SK-N-SH (cell line): ENCODE results near the gene SLC35A4.

Experiments
- CTCF ChIP-seq: fragments of 200-600 bp; sonication (generic); IDR thresholded peaks from 2 replicates; pipeline ENCODE4 v1.6.1; 2017; ENCODE audit warnings: antibody characterized with exemption, mild to moderate bottlenecking, moderate library complexity
- EP300 ChIP-seq, 2 experiments: IDR thresholded peaks; 2 replicates each; pipeline versions ENCODE4 v1.4.0 to v1.6.1; 2012; ENCODE audit warnings: borderline replicate concordance in 1 of 2, low read depth in 1 of 2, low read length in 1 of 2
- JUND ChIP-seq: IDR thresholded peaks from 2 replicates; pipeline ENCODE4 v1.4.0; 2012
- MXI1 ChIP-seq: IDR thresholded peaks from 2 replicates; pipeline ENCODE4 v1.6.1; 2012; ENCODE audit warnings: mild to moderate bottlenecking, low read depth, low read length, improper control_type of control experiment
- NRF1 ChIP-seq: IDR thresholded peaks from 2 replicates; pipeline ENCODE4 v1.6.1; 2012; ENCODE audit warnings: low read depth, mild to moderate bottlenecking, low read length
- POLR2AphosphoS5 ChIP-seq: IDR thresholded peaks from 2 replicates; pipeline ENCODE4 v1.6.1; 2012; ENCODE audit warnings: low read depth, low read length
- REST ChIP-seq: IDR thresholded peaks from 2 replicates; pipeline ENCODE4 v1.6.1; 2012; ENCODE audit warnings: mild to moderate bottlenecking, low read depth, low read length, moderate library complexity
- RFX5 ChIP-seq: IDR thresholded peaks from 2 replicates; pipeline ENCODE4 v1.6.1; 2012; ENCODE audit warnings: mild to moderate bottlenecking, improper control_type of control experiment, low read length

- TF ChIP-seq CTCF: no peak
- TF ChIP-seq JUND: no peak
- no peak for TF ChIP-seq NRF1
- TF ChIP-seq POLR2AphosphoS5: no peak
- TF ChIP-seq EP300 (IDR thresholded peaks at IDR 0.05; ENCODE audit: borderline replicate concordance in 1 of 2, low read depth in 1 of 2, low read length in 1 of 2): no peak
- no peak for TF ChIP-seq RFX5
- no peak for TF ChIP-seq MXI1
- no peak for TF ChIP-seq REST
Measured at GRCh38 chr5:140558542-140558941, 6.1 kb upstream of the SLC35A4 start.
